HEK293 (cell line): ENCODE results near the gene ZSWIM6.

Experiments
- EGR2 ChIP-seq: fragments of 450-650 bp; formaldehyde crosslinking; IDR thresholded peaks from 2 replicates; pipeline ENCODE4 v1.5.1; 2016; ENCODE audit warnings: low read depth, missing biosample characterization, missing genetic modification characterization
- GLIS1 ChIP-seq: fragments of 450-650 bp; formaldehyde crosslinking; IDR thresholded peaks from 2 replicates; pipeline ENCODE4 v1.5.1; 2016; ENCODE audit warnings: missing biosample characterization, missing genetic modification characterization
- HOXD13 ChIP-seq: sonication (generic); formaldehyde crosslinking; IDR thresholded peaks from 2 replicates; pipeline ENCODE4 v1.8.0; 2022; ENCODE audit warnings: missing genetic modification reagents, borderline replicate concordance
- KLF10 ChIP-seq: fragments of 450-650 bp; IDR thresholded peaks from 2 replicates; pipeline ENCODE4 v1.5.1; 2018; ENCODE audit warnings: missing biosample characterization, mild to moderate bottlenecking, missing genetic modification characterization
- KLF9 ChIP-seq: fragments of 450-650 bp; formaldehyde crosslinking; IDR thresholded peaks from 2 replicates; pipeline ENCODE4 v1.5.1; 2016; ENCODE audit warnings: missing biosample characterization, missing genetic modification characterization, low read depth
- OSR2 ChIP-seq: fragments of 450-650 bp; formaldehyde crosslinking; IDR thresholded peaks from 2 replicates; pipeline ENCODE4 v1.5.1; 2016; ENCODE audit warnings: missing biosample characterization, missing genetic modification characterization
- SETDB1 ChIP-seq: IDR thresholded peaks from one replicate; pipeline ENCODE4 v1.6.1; 2017; ENCODE audit warnings: mild to moderate bottlenecking, low read length, moderate library complexity, mixed read lengths; ENCODE audit not compliant: insufficient read length
- SP7 ChIP-seq: fragments of 450-650 bp; formaldehyde crosslinking; IDR thresholded peaks from 2 replicates; pipeline ENCODE4 v1.5.1; 2016; ENCODE audit warnings: missing biosample characterization, missing genetic modification characterization
- ZBTB20 ChIP-seq: fragments of 450-650 bp; formaldehyde crosslinking; IDR thresholded peaks from 2 replicates; pipeline ENCODE4 v1.5.1; 2016; ENCODE audit warnings: missing biosample characterization, missing genetic modification characterization
- ZEB2 ChIP-seq: fragments of 450-650 bp; formaldehyde crosslinking; IDR thresholded peaks from 2 replicates; pipeline ENCODE4 v1.5.1; 2016; ENCODE audit warnings: missing biosample characterization, missing genetic modification characterization
- ZFHX2 ChIP-seq: fragments of 450-650 bp; formaldehyde crosslinking; conservative IDR thresholded peaks from 2 replicates; pipeline ENCODE4 v1.5.1; 2016; ENCODE audit warnings: missing biosample characterization, missing genetic modification characterization
- ZNF157 ChIP-seq: fragments of 450-650 bp; formaldehyde crosslinking; IDR thresholded peaks from 2 replicates; pipeline ENCODE4 v1.5.1; 2016; ENCODE audit warnings: missing biosample characterization, missing genetic modification characterization
- ZNF202 ChIP-seq: fragments of 450-650 bp; formaldehyde crosslinking; IDR thresholded peaks from 2 replicates; pipeline ENCODE4 v1.5.1; 2016; ENCODE audit warnings: missing biosample characterization, missing genetic modification characterization, borderline replicate concordance
- ZNF214 ChIP-seq: fragments of 450-650 bp; formaldehyde crosslinking; IDR thresholded peaks from 2 replicates; pipeline ENCODE4 v1.5.1; 2017; ENCODE audit warnings: missing biosample characterization, mild to moderate bottlenecking, missing genetic modification characterization, borderline replicate concordance
- ZNF223 ChIP-seq: fragments of 450-650 bp; formaldehyde crosslinking; IDR thresholded peaks from 2 replicates; pipeline ENCODE4 v1.5.1; 2016; ENCODE audit warnings: missing biosample characterization, missing genetic modification characterization
- ZNF248 ChIP-seq: fragments of 450-650 bp; formaldehyde crosslinking; IDR thresholded peaks from 2 replicates; pipeline ENCODE4 v1.5.1; 2017; ENCODE audit warnings: missing biosample characterization, missing genetic modification characterization
- ZNF324 ChIP-seq: fragments of 450-650 bp; formaldehyde crosslinking; IDR thresholded peaks from 2 replicates; pipeline ENCODE4 v1.5.1; 2016; ENCODE audit warnings: missing biosample characterization, missing genetic modification characterization
- ZNF341 ChIP-seq: fragments of 450-650 bp; formaldehyde crosslinking; IDR thresholded peaks from 2 replicates; pipeline ENCODE4; 2016; ENCODE audit warnings: low read depth, missing biosample characterization, missing genetic modification characterization
- ZNF416 ChIP-seq: fragments of 450-650 bp; formaldehyde crosslinking; IDR thresholded peaks from 2 replicates; pipeline ENCODE4 v1.5.1; 2016; ENCODE audit warnings: missing biosample characterization, missing genetic modification characterization
- ZNF423 ChIP-seq: fragments of 450-650 bp; formaldehyde crosslinking; IDR thresholded peaks from 2 replicates; pipeline ENCODE4 v1.5.1; 2016; ENCODE audit warnings: missing biosample characterization, missing genetic modification characterization
- ZNF521 ChIP-seq: fragments of 450-650 bp; formaldehyde crosslinking; IDR thresholded peaks from 2 replicates; pipeline ENCODE4 v1.5.1; 2017; ENCODE audit warnings: missing biosample characterization, mild to moderate bottlenecking, missing genetic modification characterization
- ZNF624 ChIP-seq: fragments of 450-650 bp; formaldehyde crosslinking; IDR thresholded peaks from 2 replicates; pipeline ENCODE4 v1.5.1; 2017; ENCODE audit warnings: missing biosample characterization, missing genetic modification characterization
- ZNF629 ChIP-seq: fragments of 450-650 bp; formaldehyde crosslinking; IDR thresholded peaks from 2 replicates; pipeline ENCODE4 v1.5.1; 2017; ENCODE audit warnings: missing biosample characterization, missing genetic modification characterization
- ZNF660 ChIP-seq: fragments of 450-650 bp; IDR thresholded peaks from 2 replicates; pipeline ENCODE4 v1.5.1; 2018; ENCODE audit warnings: missing biosample characterization, mild to moderate bottlenecking, missing genetic modification characterization
- ZNF677 ChIP-seq: fragments of 450-650 bp; IDR thresholded peaks from 2 replicates; pipeline ENCODE4 v1.5.0; 2018; ENCODE audit warnings: missing biosample characterization, mild to moderate bottlenecking, missing genetic modification characterization, moderate library complexity
- ZNF76 ChIP-seq: fragments of 450-650 bp; formaldehyde crosslinking; IDR thresholded peaks from 2 replicates; pipeline ENCODE4; 2016; ENCODE audit warnings: low read depth, missing biosample characterization, missing genetic modification characterization, borderline replicate concordance
- TF ChIP-seq, protein P1 (sequence below): fragments of 450-650 bp; formaldehyde crosslinking; IDR thresholded peaks from 2 replicates; pipeline ENCODE4 v1.5.1; 2017; ENCODE audit warnings: missing biosample characterization, missing genetic modification characterization
- TF ChIP-seq, protein P2 (sequence below): fragments of 450-650 bp; formaldehyde crosslinking; IDR thresholded peaks from 2 replicates; pipeline ENCODE4 v1.5.1; 2016; ENCODE audit warnings: missing biosample characterization, missing genetic modification characterization
- TF ChIP-seq, protein P3 (sequence below): fragments of 450-650 bp; formaldehyde crosslinking; IDR thresholded peaks from 2 replicates; pipeline ENCODE4 v1.5.1; 2016; ENCODE audit warnings: missing biosample characterization, missing genetic modification characterization, low read depth
- TF ChIP-seq, protein P4 (sequence below): fragments of 450-650 bp; formaldehyde crosslinking; IDR thresholded peaks from 2 replicates; pipeline ENCODE4 v1.5.1; 2016; ENCODE audit warnings: missing biosample characterization, missing genetic modification characterization, low read depth
- TF ChIP-seq, protein P5 (sequence below): fragments of 450-650 bp; formaldehyde crosslinking; IDR thresholded peaks from 2 replicates; pipeline ENCODE4; 2016; ENCODE audit warnings: missing biosample characterization, missing genetic modification characterization

Gene ZSWIM6

DNA sequence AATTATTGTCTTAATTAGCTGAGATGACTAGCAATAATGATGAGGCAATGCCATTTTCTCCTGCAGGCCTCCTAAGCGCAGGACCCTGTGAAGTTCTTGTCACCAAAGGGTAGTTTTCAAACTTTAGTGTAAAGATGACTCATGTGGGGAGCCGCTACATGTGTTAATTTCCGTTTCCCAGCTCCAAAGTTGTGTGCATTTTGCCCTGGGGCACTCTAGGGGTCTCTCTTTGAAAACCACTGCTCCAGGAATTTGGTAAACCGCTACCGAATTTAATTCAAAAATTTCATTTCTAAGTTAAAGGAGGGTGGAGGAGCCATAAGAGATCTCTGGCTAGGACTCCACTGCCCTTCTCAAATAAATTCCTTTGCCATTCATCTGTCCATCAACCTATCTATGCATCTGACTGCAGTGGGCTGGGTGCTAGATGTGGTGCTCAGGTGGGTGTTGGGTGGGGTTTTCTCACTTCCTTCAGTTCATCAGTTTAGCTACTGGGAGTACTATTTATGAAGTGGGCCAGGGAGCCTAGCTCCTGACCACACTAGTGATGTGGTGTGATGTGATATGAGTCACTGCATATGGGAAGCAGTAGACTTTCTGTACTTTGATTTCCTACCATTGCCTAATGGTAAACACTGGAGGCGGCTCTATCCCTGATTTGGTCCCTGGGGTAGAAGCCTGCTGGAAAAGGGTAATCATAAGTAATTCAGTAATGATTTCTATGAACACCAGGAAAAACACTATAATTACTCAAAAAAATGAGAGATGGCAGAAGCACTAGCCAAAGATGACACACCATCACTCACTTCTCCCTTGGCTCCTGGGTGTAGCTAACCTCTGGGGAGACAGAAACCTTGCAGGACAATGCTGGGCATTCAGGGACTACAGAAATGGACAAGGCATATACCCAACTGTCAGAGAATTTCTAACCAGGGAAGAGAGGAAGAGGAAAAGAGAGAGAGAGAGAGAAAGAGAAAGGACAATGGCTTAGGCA, 4.0 kb upstream of the ZSWIM6 start (continued):
- TF ChIP-seq, protein P1, sequence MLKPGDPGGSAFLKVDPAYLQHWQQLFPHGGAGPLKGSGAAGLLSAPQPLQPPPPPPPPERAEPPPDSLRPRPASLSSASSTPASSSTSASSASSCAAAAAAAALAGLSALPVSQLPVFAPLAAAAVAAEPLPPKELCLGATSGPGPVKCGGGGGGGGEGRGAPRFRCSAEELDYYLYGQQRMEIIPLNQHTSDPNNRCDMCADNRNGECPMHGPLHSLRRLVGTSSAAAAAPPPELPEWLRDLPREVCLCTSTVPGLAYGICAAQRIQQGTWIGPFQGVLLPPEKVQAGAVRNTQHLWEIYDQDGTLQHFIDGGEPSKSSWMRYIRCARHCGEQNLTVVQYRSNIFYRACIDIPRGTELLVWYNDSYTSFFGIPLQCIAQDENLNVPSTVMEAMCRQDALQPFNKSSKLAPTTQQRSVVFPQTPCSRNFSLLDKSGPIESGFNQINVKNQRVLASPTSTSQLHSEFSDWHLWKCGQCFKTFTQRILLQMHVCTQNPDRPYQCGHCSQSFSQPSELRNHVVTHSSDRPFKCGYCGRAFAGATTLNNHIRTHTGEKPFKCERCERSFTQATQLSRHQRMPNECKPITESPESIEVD, result no peak
- TF ChIP-seq GLIS1 (tag by site-specific recombination) (no peak), ZBTB20 (tag by site-specific recombination) (no peak), ZNF416 (tag by site-specific recombination) (no peak), SETDB1 (no peak), ZNF677 (tag by site-specific recombination) (peak; percentile 79), ZNF629 (tag by site-specific recombination) (peak; percentile 26; the same call in 1 of the 2 replicates), ZNF660 (tag by site-specific recombination) (peak; percentile 99), ZNF223 (tag by site-specific recombination) (no peak), ZNF521 (tag by site-specific recombination) (no peak), ZNF76 (tag by site-specific recombination) (no peak), OSR2 (peak; percentile 93), HOXD13 (CRISPR knock-in tag) (no peak), EGR2 (peak; percentile 63; the same call in 1 of the 2 replicates), ZNF157 (no peak), ZFHX2 (tag by site-specific recombination) (peak; percentile 56), ZNF214 (tag by site-specific recombination) (no peak), KLF10 (tag by site-specific recombination) (no peak), ZNF341 (tag by site-specific recombination) (no peak), ZNF248 (tag by site-specific recombination) (no peak), ZEB2 (0 out of 2 replicates have a peak, but pooled peaks have one; percentile 16), SP7 (tag by site-specific recombination) (peak; percentile 69), ZNF202 (tag by site-specific recombination) (no peak), ZNF324 (tag by site-specific recombination) (0 out of 2 replicates have a peak, but pooled peaks have one; percentile 19), ZNF423 (no peak), KLF9 (tag by site-specific recombination) (no peak), ZNF624 (tag by site-specific recombination) (no peak)
- TF ChIP-seq, protein P2, sequence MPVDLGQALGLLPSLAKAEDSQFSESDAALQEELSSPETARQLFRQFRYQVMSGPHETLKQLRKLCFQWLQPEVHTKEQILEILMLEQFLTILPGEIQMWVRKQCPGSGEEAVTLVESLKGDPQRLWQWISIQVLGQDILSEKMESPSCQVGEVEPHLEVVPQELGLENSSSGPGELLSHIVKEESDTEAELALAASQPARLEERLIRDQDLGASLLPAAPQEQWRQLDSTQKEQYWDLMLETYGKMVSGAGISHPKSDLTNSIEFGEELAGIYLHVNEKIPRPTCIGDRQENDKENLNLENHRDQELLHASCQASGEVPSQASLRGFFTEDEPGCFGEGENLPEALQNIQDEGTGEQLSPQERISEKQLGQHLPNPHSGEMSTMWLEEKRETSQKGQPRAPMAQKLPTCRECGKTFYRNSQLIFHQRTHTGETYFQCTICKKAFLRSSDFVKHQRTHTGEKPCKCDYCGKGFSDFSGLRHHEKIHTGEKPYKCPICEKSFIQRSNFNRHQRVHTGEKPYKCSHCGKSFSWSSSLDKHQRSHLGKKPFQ (tag by site-specific recombination), result no peak
- TF ChIP-seq, protein P3, sequence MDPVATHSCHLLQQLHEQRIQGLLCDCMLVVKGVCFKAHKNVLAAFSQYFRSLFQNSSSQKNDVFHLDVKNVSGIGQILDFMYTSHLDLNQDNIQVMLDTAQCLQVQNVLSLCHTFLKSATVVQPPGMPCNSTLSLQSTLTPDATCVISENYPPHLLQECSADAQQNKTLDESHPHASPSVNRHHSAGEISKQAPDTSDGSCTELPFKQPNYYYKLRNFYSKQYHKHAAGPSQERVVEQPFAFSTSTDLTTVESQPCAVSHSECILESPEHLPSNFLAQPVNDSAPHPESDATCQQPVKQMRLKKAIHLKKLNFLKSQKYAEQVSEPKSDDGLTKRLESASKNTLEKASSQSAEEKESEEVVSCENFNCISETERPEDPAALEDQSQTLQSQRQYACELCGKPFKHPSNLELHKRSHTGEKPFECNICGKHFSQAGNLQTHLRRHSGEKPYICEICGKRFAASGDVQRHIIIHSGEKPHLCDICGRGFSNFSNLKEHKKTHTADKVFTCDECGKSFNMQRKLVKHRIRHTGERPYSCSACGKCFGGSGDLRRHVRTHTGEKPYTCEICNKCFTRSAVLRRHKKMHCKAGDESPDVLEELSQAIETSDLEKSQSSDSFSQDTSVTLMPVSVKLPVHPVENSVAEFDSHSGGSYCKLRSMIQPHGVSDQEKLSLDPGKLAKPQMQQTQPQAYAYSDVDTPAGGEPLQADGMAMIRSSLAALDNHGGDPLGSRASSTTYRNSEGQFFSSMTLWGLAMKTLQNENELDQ (tag by site-specific recombination), result no peak
- TF ChIP-seq, protein P4, sequence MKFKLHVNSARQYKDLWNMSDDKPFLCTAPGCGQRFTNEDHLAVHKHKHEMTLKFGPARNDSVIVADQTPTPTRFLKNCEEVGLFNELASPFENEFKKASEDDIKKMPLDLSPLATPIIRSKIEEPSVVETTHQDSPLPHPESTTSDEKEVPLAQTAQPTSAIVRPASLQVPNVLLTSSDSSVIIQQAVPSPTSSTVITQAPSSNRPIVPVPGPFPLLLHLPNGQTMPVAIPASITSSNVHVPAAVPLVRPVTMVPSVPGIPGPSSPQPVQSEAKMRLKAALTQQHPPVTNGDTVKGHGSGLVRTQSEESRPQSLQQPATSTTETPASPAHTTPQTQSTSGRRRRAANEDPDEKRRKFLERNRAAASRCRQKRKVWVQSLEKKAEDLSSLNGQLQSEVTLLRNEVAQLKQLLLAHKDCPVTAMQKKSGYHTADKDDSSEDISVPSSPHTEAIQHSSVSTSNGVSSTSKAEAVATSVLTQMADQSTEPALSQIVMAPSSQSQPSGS, result no peak
- TF ChIP-seq, protein P5, sequence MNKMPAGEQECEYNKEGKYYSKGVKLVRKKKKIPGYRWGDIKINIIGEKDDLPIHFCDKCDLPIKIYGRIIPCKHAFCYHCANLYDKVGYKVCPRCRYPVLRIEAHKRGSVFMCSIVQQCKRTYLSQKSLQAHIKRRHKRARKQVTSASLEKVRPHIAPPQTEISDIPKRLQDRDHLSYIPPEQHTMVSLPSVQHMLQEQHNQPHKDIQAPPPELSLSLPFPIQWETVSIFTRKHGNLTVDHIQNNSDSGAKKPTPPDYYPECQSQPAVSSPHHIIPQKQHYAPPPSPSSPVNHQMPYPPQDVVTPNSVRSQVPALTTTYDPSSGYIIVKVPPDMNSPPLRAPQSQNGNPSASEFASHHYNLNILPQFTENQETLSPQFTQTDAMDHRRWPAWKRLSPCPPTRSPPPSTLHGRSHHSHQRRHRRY, result no peak
